HS-27A (cell line): ENCODE measurements around the gene SPOPL.
"Not testable (repeated sequence)": the region's sequence is repeated elsewhere in the genome, so short reads cannot be mapped to it uniquely, and the experiment has no call there.

Source experiments
- DNase-seq: peaks from one replicate; pipeline ENCODE4 v3.0.0-alpha.2; 2012; ENCODE audit warnings: low read depth, missing footprints

SPOPL gene

DNA sequence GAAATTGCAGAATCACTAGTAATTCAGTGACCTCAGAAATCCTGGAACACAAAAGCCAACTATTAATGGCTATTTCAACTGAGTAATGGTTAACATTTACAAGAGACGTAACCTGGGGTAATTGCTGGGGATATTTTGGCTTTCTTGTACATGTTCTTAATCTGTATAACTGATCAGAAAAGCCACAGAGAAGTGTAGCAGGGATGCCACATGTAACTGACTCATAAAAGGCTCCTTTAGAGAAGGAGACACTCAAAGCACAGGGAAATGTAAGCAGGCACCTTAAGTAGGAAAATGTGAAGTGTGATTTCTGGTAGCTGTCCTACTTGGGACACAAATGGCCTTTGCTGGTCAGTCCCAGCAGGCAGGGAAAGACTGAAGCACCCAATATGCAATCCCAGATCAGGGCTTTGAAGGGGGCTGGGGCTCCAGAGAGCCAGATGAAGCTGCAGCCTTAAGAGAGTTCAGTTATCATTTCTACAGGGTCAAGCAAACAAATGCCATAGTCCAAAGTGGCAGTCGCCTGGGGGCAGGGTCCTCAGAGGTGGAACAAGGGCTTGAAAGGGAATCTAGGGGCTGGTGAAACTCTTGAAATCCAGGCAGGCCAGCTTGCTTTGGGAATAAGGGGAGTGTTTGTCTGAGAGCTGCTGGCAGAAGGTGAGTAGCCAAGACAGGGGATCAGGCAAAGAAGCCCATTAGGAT is 7.2 kb upstream of the SPOPL start:
- no peak for DNase-seq

DNA sequence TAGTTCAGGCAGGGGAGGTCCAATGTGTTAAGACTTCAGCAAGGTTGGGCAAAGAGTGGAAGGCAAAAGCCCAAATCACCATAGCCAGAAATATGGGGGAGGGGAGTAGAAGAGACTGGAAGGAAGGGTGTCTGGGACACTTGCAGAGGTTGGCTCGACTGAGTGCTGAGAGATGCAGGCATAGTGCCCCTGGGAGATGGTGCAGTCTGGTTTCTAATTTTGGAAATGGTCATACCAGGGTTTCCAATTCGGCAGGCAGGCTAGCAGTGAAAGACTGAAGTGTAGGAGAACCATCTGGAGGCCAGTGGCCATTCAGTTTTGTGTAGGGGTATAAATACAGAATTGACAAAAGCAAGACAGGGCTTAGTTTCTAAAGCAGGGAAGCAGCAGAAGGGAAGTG is 6.2 kb upstream of the SPOPL start:
- DNase-seq: no peak

DNA sequence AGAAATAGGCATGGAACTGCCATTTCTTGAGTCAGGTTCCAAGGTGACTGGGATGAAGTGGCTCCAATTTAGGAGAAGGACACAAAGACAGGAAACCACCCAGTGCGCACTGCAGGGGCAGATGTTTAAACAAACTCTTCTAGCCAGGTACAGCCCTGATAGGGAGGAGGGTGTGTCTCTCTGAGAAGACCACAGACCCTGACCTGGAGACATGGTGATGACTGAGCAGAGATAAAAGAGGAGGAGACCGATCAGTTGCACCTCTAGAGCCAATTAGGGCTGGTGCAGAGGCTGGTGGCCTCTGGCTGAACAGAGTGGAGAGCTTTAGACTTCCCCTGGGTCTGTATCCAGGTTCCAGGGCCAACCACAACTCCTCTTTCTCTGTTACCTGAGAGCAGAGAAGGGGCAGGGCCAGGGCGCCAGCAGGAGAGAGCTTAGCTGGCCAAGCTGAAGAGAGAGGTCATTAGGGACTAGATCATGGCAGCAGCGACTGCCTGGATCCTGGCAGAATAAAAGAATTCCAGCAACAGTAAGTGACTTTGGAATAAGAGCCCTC is 5.4 kb upstream of the SPOPL start:
- DNase-seq: no peak

DNA sequence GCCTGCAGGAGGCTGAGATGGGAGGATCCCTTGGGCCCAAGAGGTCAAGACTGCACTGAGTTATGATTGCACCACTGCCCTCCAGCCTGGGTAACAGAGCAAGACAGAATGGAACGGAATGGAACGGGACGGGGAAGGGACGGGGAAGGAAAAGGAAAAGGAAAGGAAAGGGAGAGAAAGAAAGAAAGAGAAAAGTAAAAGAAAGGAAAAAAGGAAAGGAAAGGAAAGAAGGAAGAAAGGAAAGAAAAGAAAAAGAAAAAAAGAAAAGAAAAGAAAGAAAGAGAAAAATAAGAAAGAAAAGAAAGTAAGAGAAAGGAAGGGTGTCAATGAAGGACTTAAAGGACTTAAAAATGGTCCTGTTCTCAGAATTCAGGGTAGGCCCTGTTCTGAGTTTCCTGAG is 4.3 kb upstream of the SPOPL start:
- DNase-seq: no peak

DNA sequence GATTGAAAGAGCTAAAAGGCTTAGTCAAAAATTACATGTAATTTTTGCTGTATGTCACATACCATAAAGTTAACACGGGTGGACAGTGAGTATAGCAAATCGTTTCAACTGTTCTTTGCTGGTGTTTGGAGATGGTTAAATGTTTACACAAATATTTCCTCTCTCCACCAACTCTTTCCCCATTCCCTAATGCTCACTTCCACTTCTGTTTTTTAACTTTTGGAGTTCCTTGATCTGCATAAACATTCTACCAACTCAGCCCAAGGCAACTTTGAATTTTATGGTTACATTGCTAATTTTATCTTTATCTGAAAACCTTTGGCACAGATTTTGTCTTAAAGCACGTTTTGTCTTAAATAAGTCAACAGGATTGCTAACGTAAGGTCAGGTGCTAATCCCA is 1.9 kb upstream of the SPOPL start:
- no peak for DNase-seq

DNA sequence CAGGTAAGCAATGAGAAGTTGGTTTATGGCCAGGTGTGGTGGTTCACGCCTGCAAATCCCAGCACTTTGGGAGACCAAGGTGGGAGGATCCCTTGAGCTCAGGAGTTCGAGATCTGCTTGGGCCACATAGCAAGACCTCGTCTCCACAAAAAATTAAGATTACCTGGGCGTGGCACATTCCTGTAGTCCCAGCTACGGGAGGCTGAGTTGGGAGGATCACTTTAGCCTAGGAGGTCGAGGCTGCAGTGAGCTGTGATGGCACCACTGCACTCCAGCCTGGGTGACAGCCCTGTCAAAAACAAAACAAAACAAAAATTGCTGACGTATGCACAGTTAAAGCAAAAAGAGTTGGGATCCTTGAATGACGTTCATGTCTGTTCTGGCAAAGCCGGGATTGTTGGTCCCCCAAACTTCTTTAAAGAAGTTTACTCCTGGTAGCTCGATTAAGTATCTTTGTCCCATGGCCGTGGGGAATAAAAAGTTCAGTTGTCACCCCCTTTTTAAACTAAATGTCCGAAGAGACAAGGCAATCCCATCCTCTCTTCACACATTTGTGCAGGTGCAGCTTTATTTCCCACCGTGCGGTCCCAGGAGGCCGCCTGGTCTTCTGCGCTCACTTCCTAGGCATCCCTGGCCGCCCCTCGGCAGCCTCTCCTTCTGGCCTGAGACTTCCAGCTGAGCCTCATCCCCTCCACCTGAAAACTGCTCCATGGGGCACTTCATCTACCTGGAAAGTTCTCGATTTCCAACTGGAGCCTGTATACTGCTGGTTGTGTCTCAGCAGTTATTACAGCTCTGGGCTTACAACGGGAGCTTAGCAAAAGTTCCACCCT is 762 bp upstream of the SPOPL start:
- DNase-seq: no peak

DNA sequence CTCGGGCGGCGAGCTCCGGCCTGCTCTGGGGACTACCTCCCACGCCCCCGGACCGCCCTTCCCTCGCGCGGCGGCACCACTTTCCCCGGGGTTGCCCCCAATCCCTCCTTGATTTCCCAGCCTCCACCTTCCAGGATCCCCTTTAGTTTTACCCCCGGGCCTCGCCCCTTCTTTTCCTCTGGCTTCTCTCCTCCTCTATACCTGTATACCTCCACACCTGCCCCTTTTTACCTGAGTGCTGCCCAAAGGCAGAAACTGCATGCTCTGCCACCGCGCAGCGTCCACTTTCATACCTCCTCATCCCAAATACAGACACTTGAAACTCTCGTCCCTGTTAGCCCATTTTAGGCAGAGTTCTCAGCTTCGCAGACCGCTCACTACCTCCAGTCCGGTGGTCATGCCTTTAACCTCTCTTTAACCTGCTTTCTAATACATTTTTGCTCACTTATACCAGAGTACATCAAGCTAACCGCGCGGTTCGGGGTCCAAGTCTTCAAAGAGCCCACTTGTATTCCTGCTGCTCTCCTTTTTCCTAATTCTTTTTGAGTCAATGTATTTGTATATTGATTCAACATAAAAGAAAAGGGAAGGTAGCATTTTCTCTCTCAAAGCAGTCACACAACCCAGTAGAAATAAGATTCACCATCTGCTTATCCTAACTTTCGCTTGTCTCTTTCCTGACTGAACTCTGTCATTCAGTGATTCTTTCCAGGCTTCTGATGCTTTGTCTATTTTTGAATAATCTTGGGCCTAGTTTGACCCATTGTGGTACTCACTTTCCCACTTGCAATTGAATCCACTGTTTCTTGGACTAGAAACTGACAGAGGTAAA is 901 bp downstream of the SPOPL start:
- no peak for DNase-seq

DNA sequence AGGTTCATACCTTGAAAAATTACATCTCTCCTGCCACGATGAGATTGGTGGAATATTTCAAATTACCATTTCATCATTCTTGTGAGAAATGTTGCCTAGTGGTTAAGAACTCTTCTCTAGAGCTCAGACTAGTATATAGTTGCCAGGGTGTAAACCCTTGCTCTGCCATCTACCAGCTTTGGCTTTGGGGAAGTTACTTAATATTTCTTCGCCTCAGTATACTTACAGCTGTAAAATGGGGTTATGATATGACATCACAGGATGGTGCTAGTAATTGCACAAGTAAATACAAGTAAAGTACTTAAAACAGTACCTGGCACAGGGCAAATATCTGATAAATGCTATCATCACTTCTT is 1.5 kb downstream of the SPOPL start:
- DNase-seq: no peak

DNA sequence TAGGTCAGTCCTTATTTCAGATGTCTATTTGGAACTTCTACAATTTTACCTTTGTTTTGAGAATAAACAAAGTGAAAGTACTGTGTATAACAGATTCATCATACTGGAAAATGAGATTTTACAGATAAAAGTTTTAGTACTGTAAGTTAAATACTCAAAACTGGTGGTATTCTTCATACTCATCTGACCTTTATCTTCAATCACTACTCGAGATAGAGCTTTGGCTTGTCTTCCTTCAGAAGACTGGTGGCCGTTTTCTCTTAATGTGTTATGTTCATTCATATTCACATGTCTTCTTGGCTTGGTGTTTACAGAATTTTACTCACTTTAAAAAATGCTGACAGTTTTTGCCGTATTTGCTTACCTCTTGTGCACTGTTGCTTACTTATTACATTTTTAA is 2.1 kb downstream of the SPOPL start:
- no peak for DNase-seq

DNA sequence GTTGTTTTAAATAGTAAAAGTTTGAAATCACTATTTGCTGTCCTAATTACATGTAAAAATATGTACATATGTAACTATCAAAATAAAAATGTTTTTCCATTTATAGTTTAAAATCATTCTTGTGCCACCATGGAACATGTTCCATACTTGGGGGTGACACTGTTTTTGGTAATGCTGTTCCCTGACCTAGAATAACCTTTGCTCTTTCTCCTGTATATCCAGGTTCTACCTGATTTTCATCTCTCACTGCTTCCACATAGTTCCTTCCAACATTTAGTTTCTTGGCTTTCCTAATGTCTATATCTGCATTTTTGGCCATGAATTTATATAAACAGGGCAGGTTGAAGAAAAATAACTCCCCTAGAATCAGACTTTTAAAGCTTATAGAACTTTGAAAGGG is 2.5 kb downstream of the SPOPL start:
- DNase-seq: no peak

DNA sequence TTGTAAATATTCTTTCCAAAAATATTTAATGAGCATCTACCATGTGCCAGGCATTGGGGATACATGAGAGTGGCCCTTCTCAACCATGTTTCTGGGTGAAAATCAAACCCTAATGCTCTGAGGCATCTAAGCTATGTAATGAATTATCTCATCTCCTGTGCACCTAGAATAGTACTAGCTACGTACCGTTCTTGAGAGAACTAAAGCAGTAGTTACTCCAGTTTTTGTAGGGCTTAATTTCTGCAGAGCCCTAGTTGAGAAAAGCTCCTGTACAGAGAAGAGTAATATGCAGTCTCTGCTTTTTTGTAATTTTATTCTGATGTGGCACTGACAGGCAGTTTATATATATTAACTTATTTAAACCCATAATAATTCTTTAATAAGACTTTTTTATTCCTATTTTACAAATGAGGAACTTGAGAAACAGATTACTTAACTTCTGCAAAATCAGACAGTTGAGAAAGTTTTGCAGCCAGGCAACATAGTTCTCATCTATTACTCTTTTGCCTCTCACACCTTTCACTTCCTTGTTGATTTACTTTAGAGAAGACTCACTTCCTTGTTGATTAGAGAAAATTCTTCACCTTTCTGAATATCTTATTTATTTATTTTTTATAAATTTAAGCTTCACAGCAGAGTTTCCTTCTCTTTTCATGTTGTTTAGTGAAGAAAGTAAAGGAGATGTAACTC is 3.1 kb downstream of the SPOPL start:
- no peak for DNase-seq

DNA sequence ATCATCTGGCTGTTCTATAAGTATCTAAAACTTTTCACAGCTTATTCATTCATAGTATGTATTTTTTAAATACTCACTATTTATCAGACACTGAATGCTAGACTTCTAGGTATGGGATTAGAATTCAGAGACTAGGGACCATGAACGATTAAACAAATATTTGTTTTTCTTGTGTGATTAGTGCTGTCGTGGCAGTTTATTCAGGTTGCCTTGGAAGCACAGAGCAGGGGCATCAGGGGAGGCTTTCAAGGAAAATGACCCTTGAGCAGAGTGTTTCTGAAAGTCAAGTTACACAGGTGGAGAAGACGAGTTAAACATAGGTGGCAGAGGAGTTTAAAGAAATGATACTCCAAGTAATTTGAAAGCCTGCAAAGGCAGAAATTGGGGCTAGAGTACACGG is 5.7 kb downstream of the SPOPL start:
- DNase-seq: no peak

DNA sequence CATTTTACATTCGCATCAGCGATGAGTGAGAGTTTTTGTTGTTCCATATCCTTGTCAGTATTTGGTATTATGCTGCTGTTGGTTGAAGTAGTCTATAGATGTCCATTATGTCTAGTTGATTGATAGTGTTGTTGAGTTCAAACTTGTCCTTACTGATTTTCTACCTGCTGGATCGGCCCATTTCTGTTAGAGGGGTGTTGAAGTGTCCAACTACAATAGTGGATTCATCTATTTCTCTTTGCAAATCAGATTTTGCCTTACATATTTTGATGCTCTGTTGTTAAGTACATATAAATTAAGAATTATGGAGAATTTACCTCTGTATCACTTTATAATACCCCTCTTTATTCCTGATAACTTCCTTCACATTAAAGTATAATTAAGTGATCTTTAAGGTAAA is 8.7 kb downstream of the SPOPL start:
- no peak for DNase-seq

DNA sequence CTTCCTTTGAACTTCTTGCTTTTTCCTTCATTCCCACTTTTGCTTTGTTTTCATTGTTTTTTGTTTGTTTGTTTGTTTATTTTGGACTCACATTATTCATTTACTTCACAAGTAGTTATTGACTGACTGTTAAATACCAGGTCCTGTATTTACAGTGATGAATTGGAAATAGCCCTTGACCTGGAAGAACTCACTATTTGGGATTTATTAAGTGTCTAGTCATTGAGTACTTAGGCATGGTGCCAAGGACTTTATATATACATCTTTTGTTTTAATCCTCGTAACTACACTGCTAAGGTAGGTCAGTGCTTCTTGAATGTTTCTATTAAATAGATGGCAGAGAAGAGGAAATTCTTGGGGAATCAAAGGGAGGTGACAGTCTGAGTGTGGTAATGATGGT is 11.1 kb downstream of the SPOPL start:
- no peak for DNase-seq

DNA sequence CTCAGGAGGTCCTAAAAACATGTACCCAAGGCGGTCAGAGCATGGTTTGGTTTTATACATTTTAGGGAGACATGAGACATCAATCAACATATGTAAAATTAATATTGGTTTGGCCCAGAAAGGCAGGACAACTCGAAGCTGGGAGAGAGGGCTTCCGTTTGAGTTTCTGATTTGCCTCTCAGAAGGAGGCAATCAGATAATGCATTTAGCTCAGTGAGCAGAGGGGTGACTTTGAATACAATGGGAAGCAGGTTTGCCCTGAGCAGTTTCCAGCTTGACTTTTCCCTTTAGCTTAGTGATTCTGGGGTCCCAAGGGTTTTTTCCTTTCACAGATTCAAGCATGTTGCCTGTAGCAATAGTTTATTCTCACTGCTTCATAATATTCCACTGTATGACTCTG is 12.6 kb downstream of the SPOPL start:
- DNase-seq: no peak

DNA sequence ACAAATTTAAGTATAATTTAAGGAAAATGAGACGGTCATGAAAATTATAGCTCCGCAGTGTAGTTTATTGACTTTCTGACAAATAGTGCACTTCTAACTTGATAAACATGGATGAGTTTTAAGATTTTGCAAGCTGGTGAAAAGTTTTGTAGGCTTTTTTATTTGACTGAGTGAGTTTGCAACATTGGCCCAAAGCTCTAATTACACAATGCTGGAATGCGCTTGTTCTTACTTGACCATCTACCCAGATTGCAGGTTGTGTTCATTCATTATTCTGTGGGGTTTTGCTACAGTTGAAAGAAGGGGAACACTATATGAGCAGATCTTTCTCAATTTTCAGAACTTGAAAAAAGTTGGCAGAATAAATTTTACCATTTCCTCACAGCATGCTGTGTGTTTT is 13.5 kb downstream of the SPOPL start:
- no peak for DNase-seq

DNA sequence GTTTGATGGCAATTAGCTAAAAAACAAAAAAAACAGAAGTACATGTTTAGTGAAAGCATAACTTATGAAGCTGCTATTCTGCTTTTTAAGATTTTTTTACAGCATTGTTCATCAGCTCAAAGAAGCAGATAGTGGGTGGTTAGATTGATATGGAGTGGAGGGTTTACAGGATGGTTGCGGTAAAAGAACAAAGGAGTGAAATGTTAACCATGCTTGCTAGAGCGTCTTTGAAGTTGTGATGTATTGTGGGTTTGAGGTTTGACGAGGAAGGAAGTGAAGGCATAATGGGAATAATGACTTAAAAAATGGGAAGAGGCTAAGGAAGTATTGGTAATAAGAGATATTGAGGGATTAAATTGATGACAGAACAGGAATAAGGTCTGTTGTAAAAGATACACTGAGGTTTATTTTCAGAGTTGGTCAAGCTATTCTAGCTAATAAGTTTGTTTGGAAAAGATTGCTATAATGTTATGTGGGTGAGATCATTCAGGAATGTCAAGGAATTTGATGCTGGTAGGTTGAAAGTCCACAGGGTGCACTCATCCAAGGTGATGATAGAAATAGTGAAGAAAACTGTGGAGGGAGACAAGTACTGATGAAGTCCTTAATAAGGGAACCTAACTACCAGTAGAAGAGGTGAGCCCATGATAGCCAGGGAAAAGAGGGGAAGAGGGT is 14.6 kb downstream of the SPOPL start:
- no peak for DNase-seq

DNA sequence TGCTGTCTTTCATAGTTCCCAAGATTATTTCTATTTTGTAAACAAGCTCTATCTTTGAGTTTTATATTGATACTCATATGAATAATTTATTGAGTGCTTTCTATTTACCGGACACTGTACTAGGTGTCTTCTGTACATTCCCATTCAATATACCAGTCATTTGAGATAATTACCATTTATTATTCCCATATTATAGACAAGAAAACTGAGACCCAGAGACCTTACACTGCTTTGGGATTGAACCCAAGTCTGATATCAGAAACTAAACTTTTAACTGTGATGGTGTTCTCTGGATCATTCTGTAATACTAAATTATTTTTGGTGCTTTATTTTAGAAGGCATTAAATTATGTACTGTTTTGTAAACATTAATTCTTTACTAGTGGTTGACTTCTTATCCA is 17.3 kb downstream of the SPOPL start:
- DNase-seq: no peak

DNA sequence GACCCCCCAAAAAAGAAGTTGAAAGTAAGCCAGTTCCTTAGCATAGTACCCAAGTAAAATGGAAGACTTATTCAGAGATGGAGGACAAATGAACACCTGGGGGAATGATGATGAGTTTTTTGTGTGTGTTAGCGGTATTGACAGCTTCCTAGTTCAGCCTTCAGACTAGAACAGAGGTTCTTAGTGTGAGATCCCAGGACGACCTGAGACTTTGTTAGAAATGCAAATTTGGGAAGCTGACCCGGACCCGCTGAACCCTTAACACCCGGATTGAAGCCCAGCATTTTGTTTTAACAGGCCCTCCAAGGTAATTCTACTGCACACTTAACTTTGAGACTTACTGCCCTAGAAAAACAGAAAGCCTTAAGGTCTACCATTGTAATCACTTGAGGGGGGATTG is 20.3 kb downstream of the SPOPL start:
- DNase-seq: no peak

DNA sequence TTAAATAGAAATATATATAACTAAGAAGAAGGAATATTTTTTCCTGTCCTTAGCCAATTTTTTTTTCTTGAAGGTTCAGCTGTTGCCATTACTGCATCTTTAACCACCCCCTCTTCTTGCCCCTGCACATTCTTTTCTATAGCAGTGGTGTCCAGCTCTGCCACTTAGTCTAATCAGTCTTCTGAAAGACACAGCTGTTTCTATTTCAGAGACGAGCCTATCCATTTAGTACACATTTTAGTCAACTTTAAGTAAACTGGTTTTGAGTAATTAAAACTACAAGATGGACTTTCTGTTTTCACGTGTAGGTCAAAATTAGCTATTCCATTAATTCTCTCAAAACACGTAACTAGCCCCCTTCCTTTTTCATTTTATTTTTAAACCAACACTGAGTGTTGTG is 21.0 kb downstream of the SPOPL start:
- no peak for DNase-seq

DNA sequence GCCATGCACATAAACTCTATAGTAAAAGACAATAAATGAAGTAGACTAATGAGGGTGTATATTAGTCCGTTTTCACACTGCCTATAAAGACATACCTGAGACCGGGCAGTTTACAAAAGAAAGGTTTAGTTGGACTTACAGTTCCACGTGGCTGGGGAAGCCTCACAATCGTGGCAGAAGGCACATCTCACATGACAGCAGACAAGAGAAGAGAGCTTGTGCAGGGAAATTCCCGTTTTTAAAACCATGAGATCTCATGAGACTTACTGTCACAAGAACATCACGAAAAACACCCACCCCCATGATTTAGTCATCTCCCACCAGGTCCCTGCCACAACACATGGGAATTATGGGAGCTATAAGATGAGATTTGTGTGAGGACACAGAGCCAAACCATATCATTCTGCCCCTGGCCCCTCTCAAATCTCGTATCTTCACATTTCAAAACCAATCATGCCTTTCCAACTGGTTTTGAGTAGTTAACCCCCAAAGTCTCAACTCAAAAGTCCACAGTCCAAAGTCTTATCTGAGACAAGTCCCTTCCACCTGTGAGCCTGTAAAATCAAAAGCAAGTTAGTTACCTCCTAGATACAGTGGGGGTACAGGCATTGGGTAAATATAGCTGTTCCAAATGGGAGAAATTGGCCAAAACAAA is 21.6 kb downstream of the SPOPL start:
- not testable (repeated sequence) for DNase-seq
